Fibroblast of pulmonary artery (primary cell): ENCODE data around the gene FAM114A2.

Experiments used
- DNase-seq: peaks from one replicate; pipeline ENCODE4 v3.0.0-alpha.2; 2010; ENCODE audit warnings: low read depth
- H3K4me3 ChIP-seq: replicated peaks from 2 replicates; pipeline ENCODE4 v1.5.1; 2011; ENCODE audit warnings: low read depth, mild to moderate bottlenecking, control low read depth, low read length, moderate library complexity
- CTCF ChIP-seq: IDR thresholded peaks from 2 replicates; pipeline ENCODE4 v1.5.1; 2011; ENCODE audit warnings: mild to moderate bottlenecking, control low read depth, low read length, inconsistent platforms; ENCODE audit errors: missing control alignments

FAM114A2 gene

DNA sequence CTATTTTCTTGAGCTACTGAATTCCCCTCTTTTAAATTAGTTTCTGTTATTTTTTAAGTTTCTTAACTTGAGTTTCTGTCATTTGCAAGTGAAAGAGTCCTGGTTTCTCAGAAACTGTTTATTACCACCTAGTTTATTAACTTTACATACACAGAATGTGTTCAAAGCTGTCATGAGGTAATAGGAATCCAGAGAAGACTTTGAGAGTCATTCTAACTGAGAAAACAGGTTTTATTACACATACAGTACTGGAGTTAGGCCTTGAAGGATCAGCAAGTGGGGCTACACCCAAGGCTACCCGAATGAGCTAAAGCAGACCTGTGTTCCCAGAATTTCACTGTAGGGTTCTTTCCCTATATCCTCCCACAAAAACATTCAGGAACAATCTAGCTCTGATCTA lies 33.1 kb downstream of the FAM114A2 start:
- no peak for DNase-seq
- H3K4me3 ChIP-seq = no peak overlapping the region
- no peak for TF ChIP-seq CTCF

DNA sequence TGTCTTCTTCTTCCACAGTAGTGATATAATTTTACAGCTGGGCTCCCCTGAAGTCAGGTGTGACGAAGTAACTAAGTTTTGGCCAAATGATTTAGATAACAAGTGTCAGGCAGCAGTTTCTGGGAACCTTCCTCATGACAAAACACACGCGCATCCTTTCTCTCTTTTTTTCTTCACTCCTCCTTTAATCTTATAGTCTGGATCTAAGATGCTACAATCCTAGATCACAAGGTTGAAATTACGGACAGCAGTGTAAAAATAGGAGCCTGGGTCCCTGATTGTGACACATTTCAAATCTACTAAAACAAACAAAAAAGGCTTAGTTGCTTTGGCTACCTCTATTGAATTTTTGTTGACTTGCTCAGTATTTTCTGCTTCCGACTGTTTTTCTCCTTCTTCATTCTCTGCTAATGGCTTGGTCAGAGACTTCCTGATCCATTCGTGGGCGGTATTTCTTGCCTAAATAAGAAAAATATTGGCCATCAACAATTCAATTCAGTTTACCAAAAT lies 36.1 kb downstream of the FAM114A2 start:
- TF ChIP-seq CTCF = no peak
- H3K4me3 ChIP-seq = peak overlapping the region; percentile 19
- peak; percentile 80 for DNase-seq

GRCh38 chr5:154002093-154002492 lies 36.6 kb downstream of the FAM114A2 start:
- peak; percentile 99 for DNase-seq
- TF ChIP-seq CTCF = no peak
- H3K4me3 ChIP-seq = peak overlapping the region; percentile 19

DNA sequence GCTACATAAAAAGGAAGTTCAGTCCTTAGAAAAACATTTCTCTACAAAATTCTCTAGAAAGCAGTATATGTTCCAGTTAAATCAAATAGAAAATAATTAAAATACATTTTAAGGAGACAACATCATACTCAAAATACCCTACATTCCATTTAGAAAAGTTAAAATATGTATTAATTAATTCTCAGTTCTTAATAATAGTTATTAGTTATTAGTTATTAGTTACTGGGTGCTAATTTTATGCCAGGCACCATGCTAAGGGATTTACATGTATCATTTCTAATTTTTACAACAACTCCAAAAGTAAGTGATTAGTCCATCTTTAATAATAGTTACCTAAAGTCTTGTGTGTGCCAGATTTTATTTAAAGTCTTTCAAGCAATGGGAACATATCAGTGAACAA lies 38.0 kb downstream of the FAM114A2 start:
- no peak for DNase-seq
- H3K4me3 ChIP-seq = no peak overlapping the region
- TF ChIP-seq CTCF = no peak

GRCh38 chr5:153999995-154000394 lies 38.7 kb downstream of the FAM114A2 start:
- H3K4me3 ChIP-seq = no peak overlapping the region
- DNase-seq = no peak
- TF ChIP-seq CTCF = no peak

DNA sequence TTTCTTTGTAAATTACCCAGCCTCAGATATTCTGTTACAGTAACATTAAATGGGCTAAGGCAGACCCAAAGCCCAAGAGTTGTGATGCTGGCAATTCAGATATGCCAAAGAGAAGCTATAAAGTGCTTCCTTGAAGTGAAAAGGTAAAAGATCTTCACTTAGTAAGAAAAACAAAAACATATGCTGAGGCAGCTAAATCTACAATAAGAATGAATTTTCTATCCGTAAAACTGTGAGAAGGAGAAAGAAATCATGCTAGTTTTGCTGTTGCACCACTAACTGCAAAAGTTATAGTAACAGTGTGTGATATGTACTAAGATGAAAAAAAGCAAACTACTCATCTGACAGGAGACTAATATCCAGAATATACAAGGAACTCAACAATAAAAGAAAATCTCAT lies 39.9 kb downstream of the FAM114A2 start:
- H3K4me3 ChIP-seq = no peak overlapping the region
- no peak for TF ChIP-seq CTCF
- no peak for DNase-seq

GRCh38 chr5:153998010-153998409 lies 40.7 kb downstream of the FAM114A2 start:
- no peak overlapping the region for H3K4me3 ChIP-seq
- no peak for TF ChIP-seq CTCF
- DNase-seq = peak; percentile 73
